ENCODE measurements around the gene ZNF423. TPM values are rescaled to one million over a fixed set of nuclear protein-coding genes. Genes with fewer than 3 reads are reported as not detected.
A peak's percentile ranks its signal among the peaks of the same experiment; 100 is the strongest.

ZNF423 gene
- total and polyA plus RNA-seq, 2 of the 13 experiments (the other 11 are each of a cell fraction or from before 2014, with no cell fraction given): 0.07 to 0.31 TPM

GRCh38 chr16:49532873-49533272 lies 323.0 kb downstream of the ZNF423 start:
- Histone ChIP-seq H3K4me3 (replicated peaks in 1 of 3; ENCODE audit: insufficient read depth in 1 of 3, low read depth in 2 of 3, low read length in 3 of 3) (no peak overlapping the region), H3K9me3 (ENCODE audit: low read length) (no peaks in the 10 kb centered on the region), H3K79me2 (ENCODE audit: insufficient read depth, low read length) (no peaks in the 10 kb centered on the region), H3K4me1 (ENCODE audit: insufficient read depth, low read length) (no peaks in the 10 kb centered on the region), H3K27me3 (ENCODE audit: control insufficient read depth in 1 of 2, insufficient read depth in 2 of 2, low read length in 2 of 2) (peaks cover 7 to 25% of the 10 kb centered on the region in 2 experiments; a peak in 4 of 5 replicates), H3K27ac (ENCODE audit: extremely low read length, insufficient read depth, low read length) (no peak overlapping the region), H2AFZ (ENCODE audit: low read length) (no peak overlapping the region), H3K4me2 (ENCODE audit: low read depth, low read length) (no peak overlapping the region), H3K9ac (ENCODE audit: insufficient read depth, low read depth, low read length) (no peak overlapping the region), H3K36me3 (replicated peaks in 1 of 2; ENCODE audit: control insufficient read depth in 1 of 2, insufficient read depth in 2 of 2, low read length in 2 of 2) (no peaks in the 10 kb centered on the region), H4K20me1 (ENCODE audit: insufficient read depth, low read length) (no peaks in the 10 kb centered on the region; the same call in 1 of the 2 replicates)
- no TSS peak for BruUV-seq (replicated peaks)
- intact Hi-C loops (cut with micrococcal nuclease; ENCODE audit: unreplicated experiment) (no loop called here), in situ Hi-C loops (cut with HindIII; ENCODE audit: extremely low pct_ligation_motif_present, low pct_unique_long_range_greater_than_20kb) (no loop called here)
- no peak for DNase-seq (ENCODE audit: low spot score)
- ATAC-seq: no peak
- 63% methylated on average over 13 of the region's 15 CpGs for WGBS (ENCODE audit: low lambda C conversion rate)
- POLR2A ChIA-PET: no interaction called here
- FAIRE-seq: no peak
- no peak for TF ChIP-seq ZSCAN29 (CRISPR knock-in tag; conservative IDR thresholded peaks at IDR 0.05)
- CTCF ChIA-PET (ENCODE audit: low intra/inter-chr PET ratio, low total read pairs): no interaction called here

GRCh38 chr16:49531931-49532840 lies 323.7 kb downstream of the ZNF423 start:
- in situ Hi-C loops (cut with HindIII; ENCODE audit: extremely low pct_ligation_motif_present, low pct_unique_long_range_greater_than_20kb) (no loop called here), intact Hi-C loops (cut with micrococcal nuclease; ENCODE audit: unreplicated experiment) (no loop called here)
- no peak overlapping the region for H3K4me3 ChIP-seq (replicated peaks in 1 of 3; ENCODE audit: insufficient read depth in 1 of 3, low read depth in 2 of 3, low read length in 3 of 3)
- peaks cover 7 to 25% of the 10 kb centered on the region in 2 experiments; a peak in 4 of 5 replicates for H3K27me3 ChIP-seq (ENCODE audit: control insufficient read depth in 1 of 2, insufficient read depth in 2 of 2, low read length in 2 of 2)
- no peak overlapping the region for H3K9ac ChIP-seq (ENCODE audit: insufficient read depth, low read depth, low read length)
- POLR2A ChIA-PET: no interaction called here
- H3K4me2 ChIP-seq (ENCODE audit: low read depth, low read length): no peak overlapping the region
- TF ChIP-seq JUND (CRISPR knock-in tag; IDR thresholded peaks at IDR 0.05) (no peak), KDM6A (CRISPR knock-in tag; IDR thresholded peaks at IDR 0.05; ENCODE audit: low read depth) (no peak), RFX1 (IDR thresholded peaks at IDR 0.05) (peak; percentile 57; the same call in 1 of the 2 replicates), ZNF7 (CRISPR knock-in tag; IDR thresholded peaks at IDR 0.05) (no peak), ZNF792 (CRISPR knock-in tag; IDR thresholded peaks at IDR 0.05) (no peak), ZNF251 (CRISPR knock-in tag; IDR thresholded peaks at IDR 0.05) (no peak), TMF1 (CRISPR knock-in tag; IDR thresholded peaks at IDR 0.05; ENCODE audit: low read depth) (no peak)
- H3K79me2 ChIP-seq (ENCODE audit: insufficient read depth, low read length): no peaks in the 10 kb centered on the region
- CTCF ChIA-PET (ENCODE audit: low intra/inter-chr PET ratio, low total read pairs): no interaction called here
- H4K20me1 ChIP-seq (ENCODE audit: insufficient read depth, low read length): no peaks in the 10 kb centered on the region; the same call in 1 of the 2 replicates
- WGBS (ENCODE audit: low lambda C conversion rate): 33% methylated on average over 18 of the region's 22 CpGs
- no peaks in the 10 kb centered on the region for H3K9me3 ChIP-seq (ENCODE audit: low read length)
- no peak for ATAC-seq
- H2AFZ ChIP-seq (ENCODE audit: low read length): no peak overlapping the region
- no peak overlapping the region for H3K27ac ChIP-seq (ENCODE audit: extremely low read length, insufficient read depth, low read length)
- H3K36me3 ChIP-seq (replicated peaks in 1 of 2; ENCODE audit: control insufficient read depth in 1 of 2, insufficient read depth in 2 of 2, low read length in 2 of 2): no peaks in the 10 kb centered on the region
- H3K4me1 ChIP-seq (ENCODE audit: insufficient read depth, low read length): no peaks in the 10 kb centered on the region
- no peak for FAIRE-seq
- BruUV-seq (replicated peaks): no TSS peak
- DNase-seq (ENCODE audit: low spot score): no peak

Measured in HepG2 (cell line).